Activated naive CD8-positive, alpha-beta T cell treated with anti-CD3 and anti-CD28 coated beads for 36 hours (primary cell): ENCODE measurements around the gene GFRA4. TPM values are rescaled to one million over a fixed set of nuclear protein-coding genes. Genes with fewer than 3 reads are reported as not detected.

Source experiments
- DNase-seq: peaks from one replicate; pipeline ENCODE4 v3.0.0; 2021
- H3K27ac Mint-ChIP-seq: one replicate; pipeline ENCODE4 v1.8.0; 2022; ENCODE audit warnings: mild to moderate bottlenecking, moderate library complexity, mixed read lengths
- H3K27me3 Mint-ChIP-seq: one replicate; pipeline ENCODE4 v1.8.0; 2022; ENCODE audit warnings: mild to moderate bottlenecking, mixed read lengths
- H3K36me3 Mint-ChIP-seq: one replicate; pipeline ENCODE4 v1.8.0; 2021; ENCODE audit warnings: mild to moderate bottlenecking, mixed read lengths
- H3K4me1 Mint-ChIP-seq: one replicate; pipeline ENCODE4 v1.8.0; 2021; ENCODE audit warnings: mixed read lengths
- H3K4me3 Mint-ChIP-seq: one replicate; pipeline ENCODE4 v1.8.0; 2022; ENCODE audit warnings: mild to moderate bottlenecking, moderate library complexity, mixed read lengths
- H3K9me3 Mint-ChIP-seq: one replicate; pipeline ENCODE4 v1.8.0; 2022; ENCODE audit warnings: mixed read lengths
- total RNA-seq, 2 experiments: library from RNA; stranded (reverse); gene quantifications; one replicate each; pipeline ENCODE4 v1.2.3, GENCODE V29; 2021

The GFRA4 gene
- total RNA-seq, 2 experiments from 2014 or later = not detected

GRCh38 chr20:3681931-3682781, 19.0 kb upstream of the GFRA4 start, which contains the start of gene ADAM33:
ADAM33 (minus strand) TSS chr20:3682010; CDS start chr20:3682004, 6 bp downstream.
- Mint-ChIP-seq H3K4me3 (no peak within 1 kb of the TSS), H3K27ac (no peak within 1 kb of the TSS), H3K27me3 (peaks cover 49% of the 10 kb centered on the region), H3K9me3 (no peaks in the 10 kb centered on the region), H3K36me3 (no peaks in the 10 kb centered on the region), H3K4me1 (no peaks in the 10 kb centered on the region)
- DNase-seq = no peak

GRCh38 chr20:3681352-3681930, 18.2 kb upstream of the GFRA4 start:
- no peak for DNase-seq
- Mint-ChIP-seq H3K4me3 (no peak overlapping the region), H3K36me3 (no peaks in the 10 kb centered on the region), H3K4me1 (peaks cover 2% of the 10 kb centered on the region), H3K27ac (no peak overlapping the region), H3K27me3 (peaks cover 52% of the 10 kb centered on the region), H3K9me3 (no peaks in the 10 kb centered on the region)

- Mint-ChIP-seq H3K4me3 (no peak overlapping the region), H3K27ac (no peak overlapping the region), H3K9me3 (no peaks in the 10 kb centered on the region), H3K4me1 (peaks cover 2% of the 10 kb centered on the region), H3K27me3 (peaks cover 55% of the 10 kb centered on the region), H3K36me3 (no peaks in the 10 kb centered on the region)
- no peak for DNase-seq
Observed at GRCh38 chr20:3680701-3681351, 17.6 kb upstream of the GFRA4 start.

- H3K27ac Mint-ChIP-seq = no peak overlapping the region
- no peaks in the 10 kb centered on the region for H3K9me3 Mint-ChIP-seq
- H3K27me3 Mint-ChIP-seq = peaks cover 63% of the 10 kb centered on the region
- no peaks in the 10 kb centered on the region for H3K36me3 Mint-ChIP-seq
- DNase-seq = no peak
- H3K4me1 Mint-ChIP-seq = peaks cover 2% of the 10 kb centered on the region
- H3K4me3 Mint-ChIP-seq = no peak overlapping the region
Observed at GRCh38 chr20:3679749-3680700, 16.8 kb upstream of the GFRA4 start.

- H3K36me3 Mint-ChIP-seq = no peaks in the 10 kb centered on the region
- no peak overlapping the region for H3K4me3 Mint-ChIP-seq
- H3K27me3 Mint-ChIP-seq = peaks cover 72% of the 10 kb centered on the region
- H3K9me3 Mint-ChIP-seq = no peaks in the 10 kb centered on the region
- H3K27ac Mint-ChIP-seq = no peak overlapping the region
- DNase-seq = no peak
- peaks cover 2% of the 10 kb centered on the region for H3K4me1 Mint-ChIP-seq
Observed at GRCh38 chr20:3678856-3679720, 15.9 kb upstream of the GFRA4 start.

- H3K4me1 Mint-ChIP-seq = peaks cover 2% of the 10 kb centered on the region
- H3K27ac Mint-ChIP-seq = no peak overlapping the region
Observed at GRCh38 chr20:3678198-3678597, 15.0 kb upstream of the GFRA4 start.

GRCh38 chr20:3677733-3678132, 14.5 kb upstream of the GFRA4 start:
- Mint-ChIP-seq H3K4me1 (peaks cover 4% of the 10 kb centered on the region), H3K9me3 (no peaks in the 10 kb centered on the region), H3K27me3 (peaks cover 70% of the 10 kb centered on the region), H3K27ac (no peak overlapping the region), H3K4me3 (no peak overlapping the region), H3K36me3 (no peaks in the 10 kb centered on the region)
- no peak for DNase-seq

More at GRCh38 chr20:3678198-3678597, 15.0 kb upstream of the GFRA4 start:
- H3K9me3 Mint-ChIP-seq = no peaks in the 10 kb centered on the region
- DNase-seq = no peak
- no peaks in the 10 kb centered on the region for H3K36me3 Mint-ChIP-seq
- H3K27me3 Mint-ChIP-seq = peaks cover 70% of the 10 kb centered on the region
- H3K4me3 Mint-ChIP-seq = no peak overlapping the region

GRCh38 chr20:3674995-3675900, 12.0 kb upstream of the GFRA4 start:
- H3K27ac Mint-ChIP-seq = no peak overlapping the region
- H3K36me3 Mint-ChIP-seq = no peaks in the 10 kb centered on the region
- peaks cover 4% of the 10 kb centered on the region for H3K4me1 Mint-ChIP-seq
- DNase-seq = no peak
- H3K27me3 Mint-ChIP-seq = peaks cover 69% of the 10 kb centered on the region
- H3K9me3 Mint-ChIP-seq = no peaks in the 10 kb centered on the region
- no peak overlapping the region for H3K4me3 Mint-ChIP-seq

- Mint-ChIP-seq H3K4me3 (no peak overlapping the region), H3K27ac (no peak overlapping the region), H3K27me3 (peaks cover 67% of the 10 kb centered on the region), H3K4me1 (peaks cover 4% of the 10 kb centered on the region), H3K36me3 (no peaks in the 10 kb centered on the region), H3K9me3 (no peaks in the 10 kb centered on the region)
- no peak for DNase-seq
Observed at GRCh38 chr20:3674447-3674846, 11.2 kb upstream of the GFRA4 start.

- Mint-ChIP-seq H3K4me3 (no peak overlapping the region), H3K4me1 (peaks cover 4% of the 10 kb centered on the region), H3K27ac (no peak overlapping the region), H3K9me3 (no peaks in the 10 kb centered on the region), H3K36me3 (no peaks in the 10 kb centered on the region), H3K27me3 (peaks cover 60% of the 10 kb centered on the region)
- DNase-seq = no peak
Observed at GRCh38 chr20:3673221-3674070, 10.2 kb upstream of the GFRA4 start.

GRCh38 chr20:3672547-3673171, 9.5 kb upstream of the GFRA4 start:
- Mint-ChIP-seq H3K4me3 (no peak overlapping the region), H3K27ac (no peak overlapping the region), H3K4me1 (peaks cover 4% of the 10 kb centered on the region), H3K27me3 (peaks cover 58% of the 10 kb centered on the region), H3K36me3 (no peaks in the 10 kb centered on the region), H3K9me3 (no peaks in the 10 kb centered on the region)
- DNase-seq = peak; percentile 9

GRCh38 chr20:3671986-3672546, 8.9 kb upstream of the GFRA4 start:
- peaks cover 8% of the 10 kb centered on the region for H3K4me1 Mint-ChIP-seq
- H3K27me3 Mint-ChIP-seq = peaks cover 56% of the 10 kb centered on the region

More at GRCh38 chr20:3671986-3672546, 8.9 kb upstream of the GFRA4 start:
- H3K27ac Mint-ChIP-seq = no peak overlapping the region
- no peak for DNase-seq
- no peaks in the 10 kb centered on the region for H3K9me3 Mint-ChIP-seq
- H3K36me3 Mint-ChIP-seq = no peaks in the 10 kb centered on the region
- H3K4me3 Mint-ChIP-seq = no peak overlapping the region
